OCI-LY1 (cell line): Measurements from ENCODE around the gene COL25A1.

Experiments
- EZH2 ChIP-seq: fragments of 200-600 bp; sonication (generic), shearing (Covaris generic); IDR thresholded peaks from 2 replicates; pipeline ENCODE4 v1.8.0; 2017; ENCODE audit warnings: borderline replicate concordance, mixed run types, mild to moderate bottlenecking, antibody characterized with exemption, low read length, moderate library complexity, mixed read lengths
- TF ChIP-seq, protein P1 (sequence below): fragments of 200-600 bp; sonication (generic), shearing (Covaris generic); IDR thresholded peaks from 2 replicates; pipeline ENCODE4 v1.5.1; 2017; ENCODE audit warnings: mild to moderate bottlenecking, antibody characterized with exemption, low read length, moderate library complexity, mixed read lengths

DNA sequence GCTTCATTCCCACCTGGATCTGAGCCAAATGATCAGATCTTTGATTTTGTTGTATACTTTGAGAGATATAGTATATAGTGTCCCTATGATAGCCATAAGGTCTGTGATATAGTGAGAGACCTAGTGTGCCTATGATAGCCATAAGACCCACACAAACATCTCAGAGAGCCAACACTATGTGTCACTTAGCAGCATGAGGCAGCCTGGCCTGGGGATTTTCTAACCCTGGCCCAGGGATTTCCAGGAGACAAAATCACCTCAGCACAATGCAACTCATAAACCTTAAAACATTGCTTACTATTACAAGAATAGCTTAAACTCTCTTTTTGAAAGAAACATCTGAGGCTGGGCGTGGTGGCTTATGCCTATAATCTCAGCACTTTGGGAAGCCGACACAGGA lies 23.2 kb upstream of the COL25A1 start:
- TF ChIP-seq, protein P1, sequence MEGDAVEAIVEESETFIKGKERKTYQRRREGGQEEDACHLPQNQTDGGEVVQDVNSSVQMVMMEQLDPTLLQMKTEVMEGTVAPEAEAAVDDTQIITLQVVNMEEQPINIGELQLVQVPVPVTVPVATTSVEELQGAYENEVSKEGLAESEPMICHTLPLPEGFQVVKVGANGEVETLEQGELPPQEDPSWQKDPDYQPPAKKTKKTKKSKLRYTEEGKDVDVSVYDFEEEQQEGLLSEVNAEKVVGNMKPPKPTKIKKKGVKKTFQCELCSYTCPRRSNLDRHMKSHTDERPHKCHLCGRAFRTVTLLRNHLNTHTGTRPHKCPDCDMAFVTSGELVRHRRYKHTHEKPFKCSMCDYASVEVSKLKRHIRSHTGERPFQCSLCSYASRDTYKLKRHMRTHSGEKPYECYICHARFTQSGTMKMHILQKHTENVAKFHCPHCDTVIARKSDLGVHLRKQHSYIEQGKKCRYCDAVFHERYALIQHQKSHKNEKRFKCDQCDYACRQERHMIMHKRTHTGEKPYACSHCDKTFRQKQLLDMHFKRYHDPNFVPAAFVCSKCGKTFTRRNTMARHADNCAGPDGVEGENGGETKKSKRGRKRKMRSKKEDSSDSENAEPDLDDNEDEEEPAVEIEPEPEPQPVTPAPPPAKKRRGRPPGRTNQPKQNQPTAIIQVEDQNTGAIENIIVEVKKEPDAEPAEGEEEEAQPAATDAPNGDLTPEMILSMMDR: no peak
- TF ChIP-seq EZH2: no peak
